HepG2 (cell line): ENCODE measurements around the gene NDUFAF3. TPM values are rescaled to one million over a fixed set of nuclear protein-coding genes. Genes with fewer than 3 reads are reported as not detected.

ENCODE experiments used
- NFIC ChIP-seq: IDR thresholded peaks from 2 replicates; pipeline ENCODE4 v1.6.1; 2012; ENCODE audit warnings: mild to moderate bottlenecking, low read length, inconsistent platforms
- PAX8 ChIP-seq: sonication (generic); formaldehyde crosslinking; IDR thresholded peaks from 2 replicates; pipeline ENCODE4 v1.8.0; 2022; ENCODE audit warnings: mild to moderate bottlenecking, missing genetic modification reagents, borderline replicate concordance
- STAG1 ChIP-seq: sonication (generic); formaldehyde crosslinking; IDR thresholded peaks from 2 replicates; pipeline ENCODE4 v1.4.0; 2020; ENCODE audit warnings: missing genetic modification reagents
- TCF7L2 ChIP-seq: IDR thresholded peaks from 2 replicates; pipeline ENCODE4 v1.6.1; 2011; ENCODE audit warnings: mild to moderate bottlenecking, low read depth, low read length, moderate library complexity
- TEAD2 ChIP-seq: sonication (generic); formaldehyde crosslinking; IDR thresholded peaks from 2 replicates; pipeline ENCODE4 v1.9.0; 2021; ENCODE audit warnings: missing genetic modification reagents
- THAP11 ChIP-seq: IDR thresholded peaks from 2 replicates; pipeline ENCODE4 v1.6.1; 2016; ENCODE audit warnings: missing biosample characterization, missing genetic modification reagents
- ZFX ChIP-seq: sonication (generic); formaldehyde crosslinking; IDR thresholded peaks from 2 replicates; pipeline ENCODE4 v1.4.0; 2020; ENCODE audit warnings: mild to moderate bottlenecking, low read depth, missing genetic modification reagents, moderate library complexity
- ZNF296 ChIP-seq: sonication (generic); formaldehyde crosslinking; conservative IDR thresholded peaks from 2 replicates; pipeline ENCODE4 v1.5.0; 2020; ENCODE audit warnings: mild to moderate bottlenecking, missing genetic modification reagents
- ZNF350 ChIP-seq: sonication (generic); formaldehyde crosslinking; IDR thresholded peaks from 2 replicates; pipeline ENCODE4 v1.4.0; 2020; ENCODE audit warnings: mild to moderate bottlenecking, low read depth, missing genetic modification reagents, borderline replicate concordance
- ZNF570 ChIP-seq: sonication (generic); formaldehyde crosslinking; IDR thresholded peaks from 2 replicates; pipeline ENCODE4 v1.4.0; 2020; ENCODE audit warnings: mild to moderate bottlenecking, missing genetic modification reagents, borderline replicate concordance
- ZNF891 ChIP-seq: sonication (generic); formaldehyde crosslinking; IDR thresholded peaks from 2 replicates; pipeline ENCODE4 v1.5.0; 2020; ENCODE audit warnings: mild to moderate bottlenecking, missing genetic modification reagents
- ZSCAN22 ChIP-seq: sonication (generic); formaldehyde crosslinking; IDR thresholded peaks from 2 replicates; pipeline ENCODE4 v1.4.0; 2020; ENCODE audit warnings: mild to moderate bottlenecking, missing genetic modification reagents
- ZSCAN29 ChIP-seq: sonication (generic); formaldehyde crosslinking; conservative IDR thresholded peaks from 2 replicates; pipeline ENCODE4 v1.4.0; 2020; ENCODE audit warnings: mild to moderate bottlenecking, missing genetic modification reagents
- polyA plus RNA-seq, 8 experiments: library from polyadenylated mRNA; depleted of rRNA in 3 of 8; stranded (reverse) in 7 of 8; unstranded in 1 of 8; fragments of >200 nt; fragmentation: Illumina TruSeq in 4 of 8; extraction: Trizol in 4 of 8; gene quantifications; 2 replicates each; pipeline versions ENCODE4 v1.2.1 to v1.2.3, GENCODE V29; 2011 to 2016; ENCODE audit warnings: low read depth in 4 of 8, missing spikeins in 1 of 8, mixed read lengths in 1 of 8; ENCODE audit not compliant: insufficient read depth in 1 of 8
- total RNA-seq, 5 experiments: library from RNA; depleted of rRNA; stranded (reverse); fragments of >200 nt; fragmentation: Illumina TruSeq; extraction: Trizol; gene quantifications; 2 replicates each; pipeline ENCODE4 v1.2.3, GENCODE V29; 2016; ENCODE audit warnings: low read depth in 1 of 5
- TF ChIP-seq, protein P1 (sequence below): sonication (generic); formaldehyde crosslinking; IDR thresholded peaks from 2 replicates; pipeline ENCODE4 v1.4.0; 2020; ENCODE audit warnings: mild to moderate bottlenecking, low read depth, missing genetic modification reagents
- TF ChIP-seq, protein P2 (sequence below): IDR thresholded peaks from 2 replicates; pipeline ENCODE4 v1.6.1; 2016
- TF ChIP-seq, protein P3 (sequence below): fragments of 450-650 bp; IDR thresholded peaks from 2 replicates; pipeline ENCODE4 v1.6.1; 2016
- TF ChIP-seq, protein P4 (sequence below): sonication (generic); formaldehyde crosslinking; IDR thresholded peaks from 2 replicates; pipeline ENCODE4 v1.5.0; 2020; ENCODE audit warnings: missing genetic modification reagents
- TF ChIP-seq, protein P5 (sequence below): sonication (generic); formaldehyde crosslinking; IDR thresholded peaks from 2 replicates; pipeline ENCODE4 v1.5.1; 2020; ENCODE audit warnings: missing genetic modification reagents, mild to moderate bottlenecking, borderline replicate concordance

NDUFAF3 gene
- total and polyA plus RNA-seq, 2 of the 13 experiments (the other 11 are each of a cell fraction or from before 2014, with no cell fraction given): 39.0 to 50.0 TPM

DNA sequence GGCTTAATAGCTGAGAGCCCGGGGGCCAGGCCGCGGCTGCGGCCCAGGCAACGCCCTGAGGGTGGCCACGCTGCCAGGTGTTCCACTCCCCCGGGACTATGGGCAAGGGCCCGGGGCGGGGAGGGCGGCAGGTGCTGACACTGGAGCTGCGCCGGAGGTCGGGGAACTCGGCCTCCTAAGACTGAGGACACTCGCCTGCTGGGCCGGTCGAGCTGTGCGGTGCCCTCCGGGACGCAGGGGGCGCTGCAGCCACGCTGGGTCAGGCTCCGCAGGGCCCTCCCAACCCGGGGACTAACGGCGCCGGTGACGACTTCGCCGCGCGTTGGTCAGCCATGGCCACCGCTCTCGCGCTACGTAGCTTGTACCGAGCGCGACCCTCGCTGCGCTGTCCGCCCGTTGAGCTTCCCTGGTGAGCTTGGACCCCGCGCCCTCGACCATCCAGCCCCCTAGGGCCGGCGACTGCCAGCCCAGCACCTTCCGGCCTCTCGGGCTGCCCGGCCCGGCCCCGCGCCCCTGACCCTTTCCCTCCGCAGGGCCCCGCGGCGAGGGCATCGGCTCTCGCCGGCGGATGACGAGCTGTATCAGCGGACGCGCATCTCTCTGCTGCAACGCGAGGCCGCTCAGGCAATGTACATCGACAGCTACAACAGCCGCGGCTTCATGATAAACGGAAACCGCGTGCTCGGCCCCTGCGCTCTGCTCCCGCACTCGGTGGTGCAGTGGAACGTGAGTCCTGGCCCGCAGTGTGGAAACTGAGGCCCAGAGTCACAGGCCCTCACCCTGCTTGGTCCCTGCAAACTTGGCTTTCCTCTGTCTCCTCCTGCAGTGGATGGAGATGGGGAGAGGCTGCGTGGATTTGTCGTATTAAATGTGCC is at the start of gene NDUFAF3 (continued):
- TF ChIP-seq, protein P1, sequence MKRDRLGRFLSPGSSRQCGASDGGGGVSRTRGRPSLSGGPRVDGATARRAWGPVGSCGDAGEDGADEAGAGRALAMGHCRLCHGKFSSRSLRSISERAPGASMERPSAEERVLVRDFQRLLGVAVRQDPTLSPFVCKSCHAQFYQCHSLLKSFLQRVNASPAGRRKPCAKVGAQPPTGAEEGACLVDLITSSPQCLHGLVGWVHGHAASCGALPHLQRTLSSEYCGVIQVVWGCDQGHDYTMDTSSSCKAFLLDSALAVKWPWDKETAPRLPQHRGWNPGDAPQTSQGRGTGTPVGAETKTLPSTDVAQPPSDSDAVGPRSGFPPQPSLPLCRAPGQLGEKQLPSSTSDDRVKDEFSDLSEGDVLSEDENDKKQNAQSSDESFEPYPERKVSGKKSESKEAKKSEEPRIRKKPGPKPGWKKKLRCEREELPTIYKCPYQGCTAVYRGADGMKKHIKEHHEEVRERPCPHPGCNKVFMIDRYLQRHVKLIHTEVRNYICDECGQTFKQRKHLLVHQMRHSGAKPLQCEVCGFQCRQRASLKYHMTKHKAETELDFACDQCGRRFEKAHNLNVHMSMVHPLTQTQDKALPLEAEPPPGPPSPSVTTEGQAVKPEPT (CRISPR knock-in tag): peak; percentile 72; the same call in 1 of the 2 replicates
- TF ChIP-seq, protein P2, sequence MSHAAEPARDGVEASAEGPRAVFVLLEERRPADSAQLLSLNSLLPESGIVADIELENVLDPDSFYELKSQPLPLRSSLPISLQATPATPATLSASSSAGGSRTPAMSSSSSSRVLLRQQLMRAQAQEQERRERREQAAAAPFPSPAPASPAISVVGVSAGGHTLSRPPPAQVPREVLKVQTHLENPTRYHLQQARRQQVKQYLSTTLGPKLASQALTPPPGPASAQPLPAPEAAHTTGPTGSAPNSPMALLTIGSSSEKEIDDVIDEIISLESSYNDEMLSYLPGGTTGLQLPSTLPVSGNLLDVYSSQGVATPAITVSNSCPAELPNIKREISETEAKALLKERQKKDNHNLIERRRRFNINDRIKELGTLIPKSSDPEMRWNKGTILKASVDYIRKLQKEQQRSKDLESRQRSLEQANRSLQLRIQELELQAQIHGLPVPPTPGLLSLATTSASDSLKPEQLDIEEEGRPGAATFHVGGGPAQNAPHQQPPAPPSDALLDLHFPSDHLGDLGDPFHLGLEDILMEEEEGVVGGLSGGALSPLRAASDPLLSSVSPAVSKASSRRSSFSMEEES (CRISPR knock-in tag): peak; percentile 19; the same call in 1 of the 2 replicates
- no peak; the same call in 1 of the 2 replicates for TF ChIP-seq PAX8 (CRISPR knock-in tag)
- TF ChIP-seq TEAD2 (CRISPR knock-in tag): no peak
- peak; percentile 45 for TF ChIP-seq STAG1 (CRISPR knock-in tag)
- TF ChIP-seq, protein P3, sequence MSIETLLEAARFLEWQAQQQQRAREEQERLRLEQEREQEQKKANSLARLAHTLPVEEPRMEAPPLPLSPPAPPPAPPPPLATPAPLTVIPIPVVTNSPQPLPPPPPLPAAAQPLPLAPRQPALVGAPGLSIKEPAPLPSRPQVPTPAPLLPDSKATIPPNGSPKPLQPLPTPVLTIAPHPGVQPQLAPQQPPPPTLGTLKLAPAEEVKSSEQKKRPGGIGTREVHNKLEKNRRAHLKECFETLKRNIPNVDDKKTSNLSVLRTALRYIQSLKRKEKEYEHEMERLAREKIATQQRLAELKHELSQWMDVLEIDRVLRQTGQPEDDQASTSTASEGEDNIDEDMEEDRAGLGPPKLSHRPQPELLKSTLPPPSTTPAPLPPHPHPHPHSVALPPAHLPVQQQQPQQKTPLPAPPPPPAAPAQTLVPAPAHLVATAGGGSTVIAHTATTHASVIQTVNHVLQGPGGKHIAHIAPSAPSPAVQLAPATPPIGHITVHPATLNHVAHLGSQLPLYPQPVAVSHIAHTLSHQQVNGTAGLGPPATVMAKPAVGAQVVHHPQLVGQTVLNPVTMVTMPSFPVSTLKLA: no peak
- no peak for TF ChIP-seq ZSCAN29 (CRISPR knock-in tag)
- TF ChIP-seq, protein P4, sequence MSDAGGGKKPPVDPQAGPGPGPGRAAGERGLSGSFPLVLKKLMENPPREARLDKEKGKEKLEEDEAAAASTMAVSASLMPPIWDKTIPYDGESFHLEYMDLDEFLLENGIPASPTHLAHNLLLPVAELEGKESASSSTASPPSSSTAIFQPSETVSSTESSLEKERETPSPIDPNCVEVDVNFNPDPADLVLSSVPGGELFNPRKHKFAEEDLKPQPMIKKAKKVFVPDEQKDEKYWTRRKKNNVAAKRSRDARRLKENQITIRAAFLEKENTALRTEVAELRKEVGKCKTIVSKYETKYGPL: peak; percentile 41; the same call in 1 of the 2 replicates
- TF ChIP-seq, protein P5, sequence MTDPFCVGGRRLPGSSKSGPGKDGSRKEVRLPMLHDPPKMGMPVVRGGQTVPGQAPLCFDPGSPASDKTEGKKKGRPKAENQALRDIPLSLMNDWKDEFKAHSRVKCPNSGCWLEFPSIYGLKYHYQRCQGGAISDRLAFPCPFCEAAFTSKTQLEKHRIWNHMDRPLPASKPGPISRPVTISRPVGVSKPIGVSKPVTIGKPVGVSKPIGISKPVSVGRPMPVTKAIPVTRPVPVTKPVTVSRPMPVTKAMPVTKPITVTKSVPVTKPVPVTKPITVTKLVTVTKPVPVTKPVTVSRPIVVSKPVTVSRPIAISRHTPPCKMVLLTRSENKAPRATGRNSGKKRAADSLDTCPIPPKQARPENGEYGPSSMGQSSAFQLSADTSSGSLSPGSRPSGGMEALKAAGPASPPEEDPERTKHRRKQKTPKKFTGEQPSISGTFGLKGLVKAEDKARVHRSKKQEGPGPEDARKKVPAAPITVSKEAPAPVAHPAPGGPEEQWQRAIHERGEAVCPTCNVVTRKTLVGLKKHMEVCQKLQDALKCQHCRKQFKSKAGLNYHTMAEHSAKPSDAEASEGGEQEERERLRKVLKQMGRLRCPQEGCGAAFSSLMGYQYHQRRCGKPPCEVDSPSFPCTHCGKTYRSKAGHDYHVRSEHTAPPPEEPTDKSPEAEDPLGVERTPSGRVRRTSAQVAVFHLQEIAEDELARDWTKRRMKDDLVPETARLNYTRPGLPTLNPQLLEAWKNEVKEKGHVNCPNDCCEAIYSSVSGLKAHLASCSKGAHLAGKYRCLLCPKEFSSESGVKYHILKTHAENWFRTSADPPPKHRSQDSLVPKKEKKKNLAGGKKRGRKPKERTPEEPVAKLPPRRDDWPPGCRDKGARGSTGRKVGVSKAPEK (CRISPR knock-in tag): no peak
- TF ChIP-seq THAP11 (CRISPR knock-in tag): peak; percentile 87
- TF ChIP-seq ZNF570 (CRISPR knock-in tag): no peak
- TF ChIP-seq ZSCAN22: no peak
- no peak for TF ChIP-seq TCF7L2
- peak; percentile 76; the same call in 1 of the 2 replicates for TF ChIP-seq ZNF296 (CRISPR knock-in tag)
- TF ChIP-seq ZFX (CRISPR knock-in tag): peak; percentile 74; the same call in 1 of the 2 replicates
- TF ChIP-seq ZNF891 (CRISPR knock-in tag): peak; percentile 34; the same call in 1 of the 2 replicates
- peak; percentile 60 for TF ChIP-seq ZNF350 (CRISPR knock-in tag)
- no peak for TF ChIP-seq NFIC
